HEK293 (cell line): Measurements from ENCODE around the gene PLSCR5.

ENCODE experiments used
- CTCF ChIA-PET: fragments of 350-600 bp; formaldehyde crosslinking; extraction: SDS; loops from one replicate; lab custom pipeline; 2021; ENCODE audit warnings: antibody characterized with exemption; lab: Yijun Ruan, JAX
- POLR2A ChIA-PET: fragments of 300-600 bp; formaldehyde crosslinking; extraction: SDS; loops from one replicate; lab custom pipeline; 2020; ENCODE audit warnings: antibody characterized with exemption, inconsistent platforms; lab: Yijun Ruan, JAX
- H3K27ac ChIP-seq: fragments of 200-500 bp; sonication (Bioruptor generic); 2 replicates; pipeline ENCODE4 v1.5.1; 2014; ENCODE audit warnings: low read depth, low read length, control low read depth, inconsistent platforms; ENCODE audit errors: extremely low read depth
- H3K36me3 ChIP-seq, 2 experiments: fragments of 200-500 bp in 1 of 2; sonication (Bioruptor generic) in 1 of 2; 1 replicate in 1 of 2; 2 replicates in 1 of 2; pipeline ENCODE4 v1.5.1; 2014 to 2017; ENCODE audit warnings: inconsistent platforms in 2 of 2, low read length in 2 of 2; ENCODE audit not compliant: control insufficient read depth in 2 of 2, insufficient read depth in 1 of 2
- H3K4me1 ChIP-seq: fragments of 200-500 bp; sonication (Bioruptor generic); 2 replicates; pipeline ENCODE4 v1.5.1; 2014; ENCODE audit warnings: mild to moderate bottlenecking, low read length, inconsistent platforms; ENCODE audit not compliant: control insufficient read depth, insufficient read depth
- H3K4me3 ChIP-seq: 2 replicates; pipeline ENCODE4 v1.5.1; 2011; ENCODE audit warnings: low read depth, mild to moderate bottlenecking, control low read depth, low read length, moderate library complexity
- H3K9me3 ChIP-seq: fragments of 200-500 bp; sonication (Bioruptor generic); 2 replicates; pipeline ENCODE4 v1.5.1; 2014; ENCODE audit warnings: low read depth, low read length, inconsistent platforms; ENCODE audit not compliant: control insufficient read depth, insufficient read depth
- TCF7L2 ChIP-seq: IDR thresholded peaks from 2 replicates; pipeline ENCODE4 v1.6.1; 2011; ENCODE audit warnings: low read depth, mild to moderate bottlenecking, inconsistent platforms, low read length, moderate library complexity, borderline replicate concordance
- ZBTB21 ChIP-seq: fragments of 450-650 bp; formaldehyde crosslinking; IDR thresholded peaks from 2 replicates; pipeline ENCODE4 v1.5.1; 2017; ENCODE audit warnings: missing biosample characterization, missing genetic modification characterization
- ZNF223 ChIP-seq: fragments of 450-650 bp; formaldehyde crosslinking; IDR thresholded peaks from 2 replicates; pipeline ENCODE4 v1.5.1; 2016; ENCODE audit warnings: missing biosample characterization, missing genetic modification characterization
- ZNF292 ChIP-seq: fragments of 450-650 bp; formaldehyde crosslinking; IDR thresholded peaks from 2 replicates; pipeline ENCODE4 v1.5.1; 2016; ENCODE audit warnings: low read depth, missing biosample characterization, missing genetic modification characterization, borderline replicate concordance
- ZNF544 ChIP-seq: fragments of 450-650 bp; formaldehyde crosslinking; IDR thresholded peaks from 2 replicates; pipeline ENCODE4 v1.5.0; 2017; ENCODE audit warnings: missing biosample characterization, missing genetic modification characterization
- ZNF561 ChIP-seq: fragments of 450-650 bp; IDR thresholded peaks from 2 replicates; pipeline ENCODE4 v1.5.1; 2018; ENCODE audit warnings: missing biosample characterization, missing genetic modification characterization, borderline replicate concordance
- ZNF629 ChIP-seq: fragments of 450-650 bp; formaldehyde crosslinking; IDR thresholded peaks from 2 replicates; pipeline ENCODE4 v1.5.1; 2017; ENCODE audit warnings: missing biosample characterization, missing genetic modification characterization
- TF ChIP-seq, protein P1 (sequence below): fragments of 450-650 bp; formaldehyde crosslinking; IDR thresholded peaks from 2 replicates; pipeline ENCODE4 v1.5.1; 2016; ENCODE audit warnings: missing biosample characterization, missing genetic modification characterization, low read depth

The PLSCR5 gene

GRCh38 chr3:146537603-146538002, 67.5 kb downstream of the PLSCR5 start:
- no peaks in the 10 kb centered on the region for H3K4me1 ChIP-seq
- POLR2A ChIA-PET = no interaction called here
- TF ChIP-seq ZNF629 (tag by site-specific recombination) (peak; percentile 51), ZBTB21 (tag by site-specific recombination) (no peak), ZNF561 (tag by site-specific recombination) (no peak), TCF7L2 (no peak), ZNF292 (tag by site-specific recombination) (no peak)
- TF ChIP-seq, protein P1, sequence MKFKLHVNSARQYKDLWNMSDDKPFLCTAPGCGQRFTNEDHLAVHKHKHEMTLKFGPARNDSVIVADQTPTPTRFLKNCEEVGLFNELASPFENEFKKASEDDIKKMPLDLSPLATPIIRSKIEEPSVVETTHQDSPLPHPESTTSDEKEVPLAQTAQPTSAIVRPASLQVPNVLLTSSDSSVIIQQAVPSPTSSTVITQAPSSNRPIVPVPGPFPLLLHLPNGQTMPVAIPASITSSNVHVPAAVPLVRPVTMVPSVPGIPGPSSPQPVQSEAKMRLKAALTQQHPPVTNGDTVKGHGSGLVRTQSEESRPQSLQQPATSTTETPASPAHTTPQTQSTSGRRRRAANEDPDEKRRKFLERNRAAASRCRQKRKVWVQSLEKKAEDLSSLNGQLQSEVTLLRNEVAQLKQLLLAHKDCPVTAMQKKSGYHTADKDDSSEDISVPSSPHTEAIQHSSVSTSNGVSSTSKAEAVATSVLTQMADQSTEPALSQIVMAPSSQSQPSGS (tag by site-specific recombination) = peak; percentile 51; the same call in 1 of the 2 replicates
- TF ChIP-seq, all 188 proteins: peak for 2
- CTCF ChIA-PET = no interaction called here
- no peak overlapping the region for H3K4me3 ChIP-seq
- no peaks in the 10 kb centered on the region for H3K9me3 ChIP-seq
- H3K27ac ChIP-seq = no peak overlapping the region
- peaks cover 0 to 3% of the 10 kb centered on the region in 2 experiments; a peak in 1 of 3 replicates for H3K36me3 ChIP-seq

DNA sequence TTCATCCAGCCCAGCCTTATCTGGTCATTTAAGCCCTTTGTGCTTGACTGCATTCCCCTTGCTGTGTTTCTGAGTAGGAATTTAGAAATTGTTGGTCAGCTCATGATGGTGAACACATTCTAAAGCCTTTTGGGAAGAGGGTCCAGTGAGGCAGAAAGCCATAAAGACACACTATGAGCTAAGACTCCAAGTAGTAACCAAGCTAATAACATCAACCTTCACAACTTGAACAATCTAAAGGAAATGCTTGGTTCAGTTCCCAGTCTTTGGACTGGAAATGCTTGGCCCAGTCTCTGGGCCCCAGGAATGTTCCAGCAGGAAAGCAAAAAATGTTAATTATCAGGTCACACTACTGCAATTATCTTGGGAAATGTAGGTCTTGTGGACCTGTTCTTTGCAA, 68.5 kb downstream of the PLSCR5 start:
- H3K27ac ChIP-seq = no peak overlapping the region
- H3K4me3 ChIP-seq = no peak overlapping the region
- CTCF ChIA-PET = no interaction called here
- POLR2A ChIA-PET = no interaction called here
- peaks cover 4 to 8% of the 10 kb centered on the region in 2 experiments; a peak in 2 of 3 replicates for H3K36me3 ChIP-seq
- H3K9me3 ChIP-seq = no peaks in the 10 kb centered on the region
- no peaks in the 10 kb centered on the region for H3K4me1 ChIP-seq
- TF ChIP-seq ZNF292 (tag by site-specific recombination) (no peak), ZNF544 (tag by site-specific recombination) (no peak), ZNF223 (tag by site-specific recombination) (no peak)
